ENCODE results near the gene PBX1. TPM values are rescaled to one million over a fixed set of nuclear protein-coding genes. Genes with fewer than 3 reads are reported as not detected.

The PBX1 gene
- total and polyA plus RNA-seq, 2 of the 4 experiments (the other 2 are of a cell fraction) = 13.9 to 17.9 TPM

DNA sequence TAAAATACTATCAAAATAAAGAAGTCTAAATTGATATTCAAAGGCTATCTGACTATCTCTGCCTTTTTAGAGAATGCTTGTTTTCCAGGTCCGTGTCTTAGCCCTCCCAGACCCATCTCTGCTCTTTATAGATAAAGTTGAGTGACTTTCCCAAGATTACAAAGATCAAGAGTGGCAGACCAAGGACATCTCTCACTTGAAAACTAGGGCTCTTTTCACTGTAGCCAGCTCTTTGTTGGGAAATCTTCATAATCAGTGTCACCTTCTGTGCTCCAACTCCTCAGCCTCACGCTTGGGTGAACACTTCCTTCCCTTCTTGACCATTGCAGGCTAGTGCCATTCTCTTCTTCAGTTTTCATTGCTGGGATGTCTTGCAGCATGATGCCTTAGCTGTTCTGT is 211.1 kb downstream of the PBX1 start:
- H3K4me3 ChIP-seq (ENCODE audit: insufficient read depth, low read depth, low read length) = no peak overlapping the region
- WGBS, 2 experiments (ENCODE audit: extremely low coverage in 2 of 2, insufficient read length in 1 of 2) = no CpG with 5 or more reads among the region's 2 CpGs

More for the DNA sequence above, 211.1 kb downstream of the PBX1 start:
- Histone ChIP-seq H3K4me2 (ENCODE audit: low read depth, low read length) (no peak overlapping the region), H2BK5ac (ENCODE audit: low read depth, low read length, poor library complexity, severe bottlenecking) (no peak overlapping the region), H3K18ac (ENCODE audit: low read depth, low read length) (peak overlapping the region; percentile 72), H2AFZ (replicated peaks; ENCODE audit: low read length, poor library complexity) (no peak overlapping the region), H3K4me1 (ENCODE audit: control insufficient read depth, insufficient read depth, low read length) (peaks cover 43% of the 10 kb centered on the region), H4K91ac (ENCODE audit: insufficient read depth, low read depth, low read length) (peak overlapping the region; percentile 67), H2AK9ac (replicated peaks; ENCODE audit: low read depth, low read length, poor library complexity) (no peak overlapping the region), H3K9me3 (ENCODE audit: control insufficient read depth, insufficient read depth, low read length) (no peaks in the 10 kb centered on the region), H3K23ac (ENCODE audit: low read depth, low read length) (peak overlapping the region; percentile 18; the same call in 1 of the 2 replicates), H2BK15ac (ENCODE audit: low read depth, low read length) (peak overlapping the region; percentile 82; the same call in 2 of the 3 replicates), H2BK20ac (ENCODE audit: low read depth, low read length) (peak overlapping the region; percentile 36; the same call in 1 of the 2 replicates), H2AK5ac (ENCODE audit: low read depth, low read length) (peak overlapping the region; percentile 79), H3K79me1 (ENCODE audit: low read depth in 1 of 2, low read length in 2 of 2) (peaks cover 14 to 49% of the 10 kb centered on the region in 2 experiments), H3K36me3 (ENCODE audit: control insufficient read depth, insufficient read depth, low read length) (no peaks in the 10 kb centered on the region), H3K4ac (ENCODE audit: low read depth, low read length) (peak overlapping the region; percentile 64), H3K27me3 (ENCODE audit: control insufficient read depth, insufficient read depth, low read length) (no peaks in the 10 kb centered on the region), H4K20me1 (ENCODE audit: insufficient read depth, low read length) (no peaks in the 10 kb centered on the region), H3K27ac (ENCODE audit: insufficient read depth, low read length) (no peak overlapping the region), H2BK120ac (ENCODE audit: low read depth, low read length) (peak overlapping the region; percentile 79), H3K9me1 (ENCODE audit: insufficient read depth, low read length) (peaks cover 26% of the 10 kb centered on the region), H3K56ac (ENCODE audit: extremely low read depth, insufficient read depth, low read length) (no peak overlapping the region), H3K9ac (ENCODE audit: low read depth, low read length) (no peak overlapping the region), H4K5ac (ENCODE audit: low read depth, low read length) (0 out of 2 replicates have a peak overlapping the region, but pooled peaks have one; percentile 32), H3K14ac (replicated peaks; ENCODE audit: low read depth, low read length) (peak overlapping the region; percentile 78; the same call in 1 of the 2 replicates), H4K8ac (ENCODE audit: low read depth in 2 of 2, low read length in 2 of 2) (peak overlapping the region; percentile 70 to 81; a peak in 1 of 4 replicates)
- in situ Hi-C loops (cut with MboI; ENCODE audit: low sequenced_read_pairs) = no loop called here
- BruUV-seq (replicated peaks) = no TSS peak
- intact Hi-C loops (cut with micrococcal nuclease) = loop anchor here (5.0 kb wide), 2 partner anchors 63 to 128 kb away; no protein-coding TSS in a partner anchor
- DNase-seq (no peak), ATAC-seq (ENCODE audit: low read depth) (no peak)
- CTCF ChIA-PET = no interaction called here
- POLR2A ChIA-PET (ENCODE audit: unreplicated experiment) = no interaction called here
- no peak for TF ChIP-seq RAD21 (IDR thresholded peaks at IDR 0.05; ENCODE audit: low read length)
- TF ChIP-seq RFX5 (IDR thresholded peaks at IDR 0.05; ENCODE audit: low read depth, low read length) = no peak
- TF ChIP-seq CHD1 (IDR thresholded peaks at IDR 0.05; ENCODE audit: low read depth, low read length) = no peak
- no peak for TF ChIP-seq MAFK (IDR thresholded peaks at IDR 0.05; ENCODE audit: low read depth, low read length)
- dilution Hi-C loops (cut with HindIII; ENCODE audit: low sequenced_read_pairs, unreplicated experiment) = no loop called here
